GM12874 (cell line): ENCODE data around the gene MIDN.

ENCODE experiments used
- TF ChIP-seq, protein P1 (sequence below): IDR thresholded peaks from 2 replicates; pipeline ENCODE4 v1.5.1; 2011; ENCODE audit warnings: low read depth, mild to moderate bottlenecking, control low read depth, low read length, moderate library complexity; ENCODE audit not compliant: insufficient read depth

The MIDN gene

DNA sequence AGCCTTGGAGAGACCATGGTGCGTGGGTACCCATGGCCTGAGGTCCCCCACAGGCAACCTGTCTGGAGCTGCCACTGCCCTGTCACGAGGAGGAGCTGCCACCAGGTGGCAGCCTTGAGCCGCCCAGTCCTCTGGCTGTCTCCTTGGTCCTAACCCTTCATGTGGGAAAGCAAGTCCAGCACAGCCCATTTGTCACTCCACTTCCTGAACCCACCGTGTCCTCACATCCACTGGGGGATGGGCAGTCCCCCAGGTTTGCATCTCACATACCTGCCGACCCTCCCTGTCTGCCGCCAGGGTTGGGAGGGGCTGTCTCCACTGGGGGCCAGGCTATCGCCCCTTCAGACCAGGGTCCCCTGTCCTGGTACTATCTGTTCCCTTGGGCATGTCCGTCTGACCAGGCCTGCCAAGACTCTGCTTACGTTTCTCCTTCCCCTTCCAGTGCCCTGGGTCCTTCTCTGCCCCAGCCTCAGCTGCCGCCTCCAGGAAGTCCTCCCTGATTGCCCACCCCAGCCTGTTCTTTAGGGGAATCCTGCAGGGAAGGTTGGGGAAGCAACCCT is 31.5 kb downstream of the MIDN start:
- TF ChIP-seq, protein P1, sequence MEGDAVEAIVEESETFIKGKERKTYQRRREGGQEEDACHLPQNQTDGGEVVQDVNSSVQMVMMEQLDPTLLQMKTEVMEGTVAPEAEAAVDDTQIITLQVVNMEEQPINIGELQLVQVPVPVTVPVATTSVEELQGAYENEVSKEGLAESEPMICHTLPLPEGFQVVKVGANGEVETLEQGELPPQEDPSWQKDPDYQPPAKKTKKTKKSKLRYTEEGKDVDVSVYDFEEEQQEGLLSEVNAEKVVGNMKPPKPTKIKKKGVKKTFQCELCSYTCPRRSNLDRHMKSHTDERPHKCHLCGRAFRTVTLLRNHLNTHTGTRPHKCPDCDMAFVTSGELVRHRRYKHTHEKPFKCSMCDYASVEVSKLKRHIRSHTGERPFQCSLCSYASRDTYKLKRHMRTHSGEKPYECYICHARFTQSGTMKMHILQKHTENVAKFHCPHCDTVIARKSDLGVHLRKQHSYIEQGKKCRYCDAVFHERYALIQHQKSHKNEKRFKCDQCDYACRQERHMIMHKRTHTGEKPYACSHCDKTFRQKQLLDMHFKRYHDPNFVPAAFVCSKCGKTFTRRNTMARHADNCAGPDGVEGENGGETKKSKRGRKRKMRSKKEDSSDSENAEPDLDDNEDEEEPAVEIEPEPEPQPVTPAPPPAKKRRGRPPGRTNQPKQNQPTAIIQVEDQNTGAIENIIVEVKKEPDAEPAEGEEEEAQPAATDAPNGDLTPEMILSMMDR: peak; percentile 99

DNA sequence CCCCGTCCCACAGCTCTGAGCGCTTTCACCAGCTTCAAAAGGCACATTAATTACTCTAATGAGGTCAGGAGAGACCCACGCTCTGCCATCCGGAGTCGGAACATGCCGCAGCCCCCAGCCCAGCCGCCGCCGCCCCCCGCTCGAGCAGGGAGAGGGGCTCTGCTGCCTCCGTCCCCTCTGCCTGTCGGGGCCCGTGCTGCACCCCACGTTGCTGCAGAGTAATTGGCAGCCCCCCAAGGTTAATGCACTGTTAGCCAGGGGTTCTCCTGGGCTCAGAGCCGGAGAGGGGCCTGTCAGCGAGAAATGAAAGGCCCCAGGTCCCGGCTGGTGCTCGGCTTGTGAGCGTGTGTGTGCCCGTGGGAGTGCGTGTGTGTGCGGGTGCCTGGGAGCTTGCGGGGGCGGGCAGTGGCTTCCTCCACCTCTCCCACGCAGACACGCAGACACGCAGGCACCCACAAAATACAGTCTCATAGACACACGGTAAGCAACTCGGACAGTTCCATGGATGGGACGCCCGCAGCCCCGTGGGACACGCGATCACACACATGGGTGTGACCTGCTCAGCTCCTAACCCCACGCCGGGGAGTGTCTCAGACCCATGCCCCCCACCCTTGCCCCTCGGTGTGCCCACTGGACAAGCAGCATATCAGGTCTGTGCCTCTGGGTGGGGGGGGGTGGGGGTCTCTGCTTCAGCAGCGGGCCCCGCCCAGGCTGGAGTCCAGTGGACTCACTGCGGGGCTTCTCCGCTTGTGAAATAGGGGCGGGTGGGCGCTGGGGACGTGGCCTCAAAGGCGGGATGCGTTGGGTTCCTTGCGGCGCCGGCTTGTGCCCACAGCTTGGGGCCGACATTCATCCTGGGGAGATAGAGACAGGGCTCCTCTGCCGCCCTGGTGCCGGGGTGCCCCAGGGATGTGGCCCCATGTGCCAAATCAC is 32.5 kb downstream of the MIDN start:
- TF ChIP-seq, protein P1: no peak

DNA sequence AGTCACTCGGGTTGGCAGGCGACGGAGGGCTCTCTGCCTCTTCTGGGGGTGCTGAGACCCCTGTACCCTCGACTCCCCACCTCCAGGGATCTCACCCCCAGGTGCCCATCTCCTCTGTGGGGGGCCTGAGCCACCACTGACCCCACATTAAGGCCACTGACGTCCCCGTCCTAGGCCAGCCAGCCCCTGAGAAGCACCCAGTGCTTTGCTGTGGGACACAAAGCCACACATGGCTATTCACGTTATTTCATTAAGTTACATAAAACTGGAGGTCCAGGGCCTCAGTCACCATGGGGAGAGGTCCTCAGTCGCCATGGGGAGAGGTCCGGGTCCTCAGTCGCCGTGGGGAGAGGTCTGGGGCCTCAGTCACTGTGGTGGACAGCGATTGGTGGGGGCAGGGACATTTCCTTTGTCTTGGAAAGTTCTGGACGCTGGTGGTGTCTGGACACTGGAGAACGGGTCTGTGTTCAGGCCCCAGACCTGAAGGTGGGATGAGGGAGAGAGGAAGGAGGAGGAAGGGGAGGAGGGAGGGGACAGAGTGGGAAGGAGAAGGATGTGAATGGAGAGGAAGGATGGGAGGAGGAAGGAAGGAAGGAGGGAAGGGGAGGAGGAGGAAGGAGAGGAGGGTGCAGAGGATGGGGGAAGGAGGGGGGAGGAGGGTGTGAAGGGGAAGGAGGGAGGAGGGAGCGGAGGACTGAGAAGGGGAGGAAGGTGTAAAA is 33.3 kb downstream of the MIDN start:
- TF ChIP-seq, protein P1: no peak

DNA sequence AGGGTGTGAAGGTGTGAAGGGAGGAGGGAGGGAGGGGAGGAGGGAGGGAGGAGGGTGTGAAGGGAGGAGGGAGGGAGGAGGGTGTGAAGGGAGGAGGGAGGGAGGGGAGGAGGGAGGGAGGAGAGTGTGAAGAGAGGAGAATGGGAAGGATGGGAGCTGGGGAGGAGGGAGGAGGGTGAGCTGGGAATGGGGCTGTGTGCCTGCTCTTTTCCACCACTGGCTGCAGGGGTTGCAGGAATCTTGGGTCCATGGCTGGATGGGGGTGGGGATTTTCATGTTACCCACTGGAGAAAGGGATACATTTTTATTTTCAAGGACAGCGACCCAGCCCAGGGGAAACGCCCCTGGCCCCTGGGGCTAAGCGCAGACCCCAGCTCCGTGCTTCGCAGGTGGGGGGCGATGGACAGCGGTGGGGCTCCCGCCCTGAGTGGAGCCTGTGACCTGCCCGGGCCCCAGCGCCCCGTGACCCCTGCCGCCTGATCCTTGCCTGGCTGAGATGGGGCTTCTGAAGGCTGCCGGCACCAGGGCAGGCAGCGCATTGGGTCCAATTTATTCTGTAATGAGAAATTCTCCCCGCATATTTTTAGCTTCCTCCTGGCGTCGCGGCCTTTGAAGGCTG is 34.3 kb downstream of the MIDN start:
- TF ChIP-seq, protein P1: no peak

DNA sequence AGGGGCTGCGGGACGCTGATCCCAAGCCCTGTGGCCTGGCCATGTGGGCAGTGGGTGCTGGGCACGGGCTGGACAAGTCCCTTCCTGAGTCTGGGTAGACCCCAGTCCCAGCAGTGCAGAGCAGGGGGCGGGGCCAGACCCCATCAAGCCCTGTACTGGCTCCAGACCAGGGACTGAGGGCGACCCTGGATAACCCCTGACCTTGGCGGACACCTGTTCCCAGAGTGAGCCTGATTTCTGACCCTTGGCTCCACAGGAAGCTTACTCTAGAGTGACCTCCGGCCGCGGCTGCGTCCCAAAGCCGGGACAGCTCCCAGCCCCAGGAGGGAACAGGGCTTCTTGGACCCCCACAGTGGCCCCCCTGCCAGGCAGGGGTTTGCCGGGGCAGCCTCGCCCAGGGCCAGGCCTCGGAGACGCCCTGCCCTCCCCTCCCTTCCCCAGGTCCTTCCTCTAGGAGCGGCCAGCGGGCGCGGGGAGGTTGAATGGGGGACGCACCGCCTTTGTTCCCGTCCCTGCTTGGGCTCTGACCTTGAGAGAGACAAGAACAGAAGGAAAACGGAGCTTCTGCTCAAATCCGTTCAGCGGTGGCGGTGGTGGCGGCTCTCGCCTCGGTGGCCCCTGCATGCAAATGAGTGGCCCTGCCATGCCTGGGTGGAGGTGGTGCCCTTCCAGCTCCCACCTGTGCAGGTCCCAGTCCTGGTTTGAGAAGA is 35.0 kb downstream of the MIDN start:
- TF ChIP-seq, protein P1: no peak

DNA sequence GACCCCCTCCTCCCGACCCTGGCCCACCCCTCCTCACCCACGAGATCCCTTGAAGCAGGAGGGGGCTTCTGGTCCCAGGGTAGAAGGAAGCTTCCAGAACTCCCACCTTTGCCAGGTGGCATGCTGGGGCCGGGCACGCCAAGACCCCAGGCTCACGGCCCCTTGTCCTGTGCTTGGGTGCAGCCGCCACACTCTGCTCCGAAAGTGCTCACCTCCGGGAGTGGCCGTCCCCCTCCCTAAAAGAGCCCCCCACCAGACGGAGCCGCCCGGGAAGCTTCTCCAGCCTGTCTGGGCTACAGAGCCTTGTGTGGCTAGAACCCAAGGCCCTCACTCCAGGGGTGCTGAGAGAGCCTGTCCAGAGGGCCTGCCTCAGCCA is 35.5 kb downstream of the MIDN start:
- TF ChIP-seq, protein P1: no peak
